ENCODE results near the gene CSF1R.

CSF1R gene

GRCh38 chr5:150125334-150125733, 39.0 kb upstream of the CSF1R start:
- H3K4me3 ChIP-seq (replicated peaks; ENCODE audit: low read depth, low read length), result no peak overlapping the region
- no peak for DNase-seq (ENCODE audit: extremely low read depth, low read depth)
- no peak for TF ChIP-seq CTCF (IDR thresholded peaks at IDR 0.05; ENCODE audit: low read depth, low read length, missing control alignments)

- H3K4me3 ChIP-seq (replicated peaks; ENCODE audit: low read depth, low read length), result no peak overlapping the region
- no peak for DNase-seq (ENCODE audit: extremely low read depth, low read depth)
- no peak for TF ChIP-seq CTCF (IDR thresholded peaks at IDR 0.05; ENCODE audit: low read depth, low read length, missing control alignments)
Measured at GRCh38 chr5:150124596-150124995, 38.2 kb upstream of the CSF1R start.

- no peak overlapping the region for H3K4me3 ChIP-seq (replicated peaks; ENCODE audit: low read depth, low read length)
- DNase-seq (ENCODE audit: extremely low read depth, low read depth), result no peak
- no peak for TF ChIP-seq CTCF (IDR thresholded peaks at IDR 0.05; ENCODE audit: low read depth, low read length, missing control alignments)
Measured at GRCh38 chr5:150124111-150124557, 37.8 kb upstream of the CSF1R start.

- H3K4me3 ChIP-seq (replicated peaks; ENCODE audit: low read depth, low read length), result no peak overlapping the region
- no peak for DNase-seq (ENCODE audit: extremely low read depth, low read depth)
- no peak for TF ChIP-seq CTCF (IDR thresholded peaks at IDR 0.05; ENCODE audit: low read depth, low read length, missing control alignments)
Measured at GRCh38 chr5:150123542-150123941, 37.2 kb upstream of the CSF1R start.

- TF ChIP-seq CTCF (IDR thresholded peaks at IDR 0.05; ENCODE audit: low read depth, low read length, missing control alignments), result no peak
- no peak overlapping the region for H3K4me3 ChIP-seq (replicated peaks; ENCODE audit: low read depth, low read length)
- DNase-seq (ENCODE audit: extremely low read depth, low read depth), result no peak
Measured at GRCh38 chr5:150122536-150123481, 36.5 kb upstream of the CSF1R start.

GRCh38 chr5:150122158-150122510, 35.8 kb upstream of the CSF1R start:
- TF ChIP-seq CTCF (IDR thresholded peaks at IDR 0.05; ENCODE audit: low read depth, low read length, missing control alignments), result peak; percentile 20
- no peak for DNase-seq (ENCODE audit: extremely low read depth, low read depth)
- H3K4me3 ChIP-seq (replicated peaks; ENCODE audit: low read depth, low read length), result no peak overlapping the region
